ENCODE measurements around the gene ZP1.

ZP1 gene

DNA sequence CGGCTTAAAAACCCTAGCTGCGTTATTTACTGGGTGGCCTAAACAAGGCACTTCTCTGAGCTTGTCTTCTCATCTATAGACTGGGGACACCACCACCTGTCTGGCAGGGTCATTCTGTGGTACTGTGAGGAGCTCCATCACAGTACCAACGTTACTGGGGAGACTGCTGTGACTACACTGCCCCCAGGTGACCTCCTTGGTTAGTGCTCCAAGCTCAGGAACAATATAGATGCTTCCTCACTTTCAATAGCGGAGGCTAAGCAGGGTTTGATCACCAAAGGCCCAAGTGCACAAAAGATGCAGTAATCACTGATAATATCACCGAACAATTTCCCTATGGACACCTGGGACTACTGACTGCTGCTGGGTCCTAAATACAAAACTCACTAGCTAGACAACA, 20.2 kb downstream of the ZP1 start:
- no peak overlapping the region for H3K27ac ChIP-seq (ENCODE audit: low read length)

GRCh38 chr11:60889869-60890311, 22.5 kb downstream of the ZP1 start:
- Histone ChIP-seq H3K9ac (ENCODE audit: low read length in 2 of 2) (no peak overlapping the region), H3K4me3 (ENCODE audit: low read length in 2 of 2) (no peak overlapping the region), H3K27me3 (ENCODE audit: control insufficient read depth in 1 of 2, insufficient read depth in 2 of 2, low read length in 2 of 2) (no peaks in the 10 kb centered on the region), H3K4me1 (ENCODE audit: control insufficient read depth, insufficient read depth, low read length) (peaks cover 2% of the 10 kb centered on the region), H3K27ac (ENCODE audit: low read length) (no peak overlapping the region), H3K9me3 (ENCODE audit: control insufficient read depth in 2 of 2, low read length in 2 of 2) (no peaks in the 10 kb centered on the region), H3K36me3 (ENCODE audit: control insufficient read depth in 2 of 2, insufficient read depth in 2 of 2, low read length in 2 of 2) (peaks cover 9 to 31% of the 10 kb centered on the region in 2 donors)

More for the DNA sequence above, 20.2 kb downstream of the ZP1 start:
- H3K36me3 ChIP-seq (ENCODE audit: control insufficient read depth in 2 of 2, insufficient read depth in 2 of 2, low read length in 2 of 2) = peaks cover 8 to 16% of the 10 kb centered on the region in 2 donors
- no peak overlapping the region for H3K9ac ChIP-seq (ENCODE audit: low read length in 2 of 2)
- H3K9me3 ChIP-seq (ENCODE audit: control insufficient read depth in 2 of 2, low read length in 2 of 2) = no peaks in the 10 kb centered on the region
- H3K4me3 ChIP-seq (ENCODE audit: low read length in 2 of 2) = no peak overlapping the region
- peaks cover 2% of the 10 kb centered on the region for H3K4me1 ChIP-seq (ENCODE audit: control insufficient read depth, insufficient read depth, low read length)
- H3K27me3 ChIP-seq (ENCODE audit: control insufficient read depth in 1 of 2, insufficient read depth in 2 of 2, low read length in 2 of 2) = no peaks in the 10 kb centered on the region

GRCh38 chr11:60890696-60891095, 23.4 kb downstream of the ZP1 start:
- peaks cover 17 to 35% of the 10 kb centered on the region in 2 donors for H3K36me3 ChIP-seq (ENCODE audit: control insufficient read depth in 2 of 2, insufficient read depth in 2 of 2, low read length in 2 of 2)
- no peak overlapping the region for H3K9ac ChIP-seq (ENCODE audit: low read length in 2 of 2)
- peaks cover 2% of the 10 kb centered on the region for H3K4me1 ChIP-seq (ENCODE audit: control insufficient read depth, insufficient read depth, low read length)
- H3K9me3 ChIP-seq (ENCODE audit: control insufficient read depth in 2 of 2, low read length in 2 of 2) = no peaks in the 10 kb centered on the region
- H3K4me3 ChIP-seq (ENCODE audit: low read length in 2 of 2) = no peak overlapping the region
- H3K27ac ChIP-seq (ENCODE audit: low read length) = no peak overlapping the region
- no peaks in the 10 kb centered on the region for H3K27me3 ChIP-seq (ENCODE audit: control insufficient read depth in 1 of 2, insufficient read depth in 2 of 2, low read length in 2 of 2)

- Histone ChIP-seq H3K9me3 (ENCODE audit: control insufficient read depth in 2 of 2, low read length in 2 of 2) (no peaks in the 10 kb centered on the region), H3K27me3 (ENCODE audit: control insufficient read depth in 1 of 2, insufficient read depth in 2 of 2, low read length in 2 of 2) (no peaks in the 10 kb centered on the region), H3K4me1 (ENCODE audit: control insufficient read depth, insufficient read depth, low read length) (peaks cover 2% of the 10 kb centered on the region), H3K36me3 (ENCODE audit: control insufficient read depth in 2 of 2, insufficient read depth in 2 of 2, low read length in 2 of 2) (peaks cover 20 to 39% of the 10 kb centered on the region in 2 donors), H3K9ac (ENCODE audit: low read length in 2 of 2) (no peak overlapping the region), H3K27ac (ENCODE audit: low read length) (no peak overlapping the region), H3K4me3 (ENCODE audit: low read length in 2 of 2) (no peak overlapping the region)
Measured at GRCh38 chr11:60891103-60891741, 23.9 kb downstream of the ZP1 start.

DNA sequence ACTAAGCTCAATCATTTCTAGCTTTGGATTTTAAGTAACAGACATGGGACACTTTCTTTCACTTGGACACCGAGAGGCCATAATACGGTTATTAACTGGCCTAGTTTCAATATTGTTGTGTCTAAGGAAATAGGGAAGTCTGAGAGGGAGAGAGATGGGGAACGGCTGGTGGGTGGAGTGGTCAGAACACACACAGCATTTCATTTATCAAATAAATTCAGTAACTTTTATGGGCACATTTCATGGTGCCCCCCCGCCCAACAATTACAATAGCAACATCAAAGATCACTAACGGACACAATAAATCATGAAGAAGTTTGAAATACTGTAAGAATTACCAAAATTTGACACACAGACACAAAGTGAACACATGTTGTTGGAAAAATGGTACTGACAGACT, 28.3 kb downstream of the ZP1 start:
- Histone ChIP-seq H3K36me3 (ENCODE audit: control insufficient read depth in 2 of 2, insufficient read depth in 2 of 2, low read length in 2 of 2) (peaks cover 50 to 65% of the 10 kb centered on the region in 2 donors), H3K9me3 (ENCODE audit: control insufficient read depth in 2 of 2, low read length in 2 of 2) (no peaks in the 10 kb centered on the region), H3K9ac (ENCODE audit: low read length in 2 of 2) (no peak overlapping the region), H3K27ac (ENCODE audit: low read length) (no peak overlapping the region), H3K4me1 (ENCODE audit: control insufficient read depth, insufficient read depth, low read length) (no peaks in the 10 kb centered on the region), H3K4me3 (ENCODE audit: low read length in 2 of 2) (no peak overlapping the region), H3K27me3 (ENCODE audit: control insufficient read depth in 1 of 2, insufficient read depth in 2 of 2, low read length in 2 of 2) (no peaks in the 10 kb centered on the region)

- no peaks in the 10 kb centered on the region for H3K9me3 ChIP-seq (ENCODE audit: control insufficient read depth in 2 of 2, low read length in 2 of 2)
- no peak overlapping the region for H3K27ac ChIP-seq (ENCODE audit: low read length)
- H3K9ac ChIP-seq (ENCODE audit: low read length in 2 of 2) = no peak overlapping the region
- H3K36me3 ChIP-seq (ENCODE audit: control insufficient read depth in 2 of 2, insufficient read depth in 2 of 2, low read length in 2 of 2) = peaks cover 65 to 75% of the 10 kb centered on the region in 2 donors
- no peaks in the 10 kb centered on the region for H3K4me1 ChIP-seq (ENCODE audit: control insufficient read depth, insufficient read depth, low read length)
- H3K27me3 ChIP-seq (ENCODE audit: control insufficient read depth in 1 of 2, insufficient read depth in 2 of 2, low read length in 2 of 2) = no peaks in the 10 kb centered on the region
- no peak overlapping the region for H3K4me3 ChIP-seq (ENCODE audit: low read length in 2 of 2)
Measured at GRCh38 chr11:60897496-60897895, 30.2 kb downstream of the ZP1 start.

GRCh38 chr11:60899046-60899936, 31.9 kb downstream of the ZP1 start:
- H3K4me3 ChIP-seq (ENCODE audit: low read length in 2 of 2) = no peak overlapping the region
- no peak overlapping the region for H3K9ac ChIP-seq (ENCODE audit: low read length in 2 of 2)
- no peaks in the 10 kb centered on the region for H3K9me3 ChIP-seq (ENCODE audit: control insufficient read depth in 2 of 2, low read length in 2 of 2)
- no peaks in the 10 kb centered on the region for H3K27me3 ChIP-seq (ENCODE audit: control insufficient read depth in 1 of 2, insufficient read depth in 2 of 2, low read length in 2 of 2)
- peaks cover 68 to 77% of the 10 kb centered on the region in 2 donors for H3K36me3 ChIP-seq (ENCODE audit: control insufficient read depth in 2 of 2, insufficient read depth in 2 of 2, low read length in 2 of 2)
- no peak overlapping the region for H3K27ac ChIP-seq (ENCODE audit: low read length)
- H3K4me1 ChIP-seq (ENCODE audit: control insufficient read depth, insufficient read depth, low read length) = peaks cover 4% of the 10 kb centered on the region

- Histone ChIP-seq H3K9me3 (ENCODE audit: control insufficient read depth in 2 of 2, low read length in 2 of 2) (no peaks in the 10 kb centered on the region), H3K27me3 (ENCODE audit: control insufficient read depth in 1 of 2, insufficient read depth in 2 of 2, low read length in 2 of 2) (no peaks in the 10 kb centered on the region), H3K9ac (ENCODE audit: low read length in 2 of 2) (no peak overlapping the region), H3K36me3 (ENCODE audit: control insufficient read depth in 2 of 2, insufficient read depth in 2 of 2, low read length in 2 of 2) (peaks cover 67 to 70% of the 10 kb centered on the region in 2 donors), H3K4me1 (ENCODE audit: control insufficient read depth, insufficient read depth, low read length) (peaks cover 11% of the 10 kb centered on the region), H3K27ac (ENCODE audit: low read length) (no peak overlapping the region), H3K4me3 (ENCODE audit: low read length in 2 of 2) (no peak overlapping the region)
Measured at GRCh38 chr11:60899977-60900376, 32.6 kb downstream of the ZP1 start.

GRCh38 chr11:60900673-60901404, 33.5 kb downstream of the ZP1 start:
- Histone ChIP-seq H3K9ac (ENCODE audit: low read length in 2 of 2) (no peak overlapping the region), H3K9me3 (ENCODE audit: control insufficient read depth in 2 of 2, low read length in 2 of 2) (no peaks in the 10 kb centered on the region), H3K36me3 (ENCODE audit: control insufficient read depth in 2 of 2, insufficient read depth in 2 of 2, low read length in 2 of 2) (peaks cover 58 to 67% of the 10 kb centered on the region in 2 donors), H3K4me1 (ENCODE audit: control insufficient read depth, insufficient read depth, low read length) (peaks cover 20% of the 10 kb centered on the region), H3K27ac (ENCODE audit: low read length) (no peak overlapping the region), H3K27me3 (ENCODE audit: control insufficient read depth in 1 of 2, insufficient read depth in 2 of 2, low read length in 2 of 2) (no peaks in the 10 kb centered on the region), H3K4me3 (ENCODE audit: low read length in 2 of 2) (no peak overlapping the region)

GRCh38 chr11:60902625-60903024, 35.3 kb downstream of the ZP1 start:
- Histone ChIP-seq H3K27ac (ENCODE audit: low read length) (no peak overlapping the region), H3K9ac (ENCODE audit: low read length in 2 of 2) (no peak overlapping the region), H3K4me1 (ENCODE audit: control insufficient read depth, insufficient read depth, low read length) (peaks cover 28% of the 10 kb centered on the region), H3K27me3 (ENCODE audit: control insufficient read depth in 1 of 2, insufficient read depth in 2 of 2, low read length in 2 of 2) (no peaks in the 10 kb centered on the region), H3K4me3 (ENCODE audit: low read length in 2 of 2) (no peak overlapping the region), H3K9me3 (ENCODE audit: control insufficient read depth in 2 of 2, low read length in 2 of 2) (no peaks in the 10 kb centered on the region), H3K36me3 (ENCODE audit: control insufficient read depth in 2 of 2, insufficient read depth in 2 of 2, low read length in 2 of 2) (peaks cover 44 to 53% of the 10 kb centered on the region in 2 donors)
